ENCODE data around the gene ENTPD7.

ENTPD7 gene

DNA sequence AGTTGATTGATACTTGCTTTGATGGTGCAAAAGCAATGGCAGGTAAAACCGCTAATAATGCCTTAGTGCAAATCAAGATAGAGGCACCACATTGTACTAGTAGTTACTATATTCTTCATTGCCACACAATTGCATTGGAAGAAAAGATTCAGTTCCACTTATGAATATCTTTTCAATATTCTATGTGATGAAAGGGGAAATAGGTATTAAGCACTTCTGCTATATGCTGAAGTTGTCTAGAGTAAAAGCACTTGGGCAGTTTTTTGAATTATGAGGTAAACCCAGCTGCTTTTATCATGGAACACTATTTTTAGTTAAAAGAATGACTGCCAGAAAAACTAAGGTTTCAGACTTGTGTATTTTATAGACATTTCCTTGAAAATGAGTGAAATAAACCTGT is 15.5 kb downstream of the ENTPD7 start:
- no peaks in the 10 kb centered on the region for H3K9me3 ChIP-seq (ENCODE audit: insufficient read depth, low read depth, low read length)
- no peak overlapping the region for H2AK5ac ChIP-seq (ENCODE audit: low read length)
- H3K79me2 ChIP-seq (ENCODE audit: control insufficient read depth, insufficient read depth, low read length, poor library complexity), result no peaks in the 10 kb centered on the region
- no peak overlapping the region for H3K4me3 ChIP-seq (ENCODE audit: low read depth, low read length)
- no peak overlapping the region for H3K4me2 ChIP-seq (ENCODE audit: low read length)
- H4K91ac ChIP-seq (ENCODE audit: low read depth, low read length), result no peak overlapping the region
- H2BK12ac ChIP-seq (ENCODE audit: low read length), result no peak overlapping the region
- H3K23ac ChIP-seq (ENCODE audit: low read length), result no peak overlapping the region
- H3K18ac ChIP-seq (ENCODE audit: low read length), result no peak overlapping the region
- no CpG with 5 or more reads among the region's 1 CpG for WGBS (ENCODE audit: extremely low coverage, insufficient coverage, insufficient read length)
- no peak overlapping the region for H2BK5ac ChIP-seq (ENCODE audit: low read depth, low read length, poor library complexity)
- no peak overlapping the region for H3K27ac ChIP-seq (ENCODE audit: low read depth, low read length)
- H2BK120ac ChIP-seq (ENCODE audit: insufficient read depth, low read length, poor library complexity), result no peak overlapping the region
- H3K14ac ChIP-seq (ENCODE audit: low read length), result no peak overlapping the region
- H3K4ac ChIP-seq (ENCODE audit: low read depth, low read length), result no peak overlapping the region
- H4K8ac ChIP-seq (ENCODE audit: low read depth, low read length), result no peak overlapping the region
- no peaks in the 10 kb centered on the region for H3K79me1 ChIP-seq (ENCODE audit: low read length)
- no peaks in the 10 kb centered on the region for H3K4me1 ChIP-seq (ENCODE audit: control insufficient read depth in 1 of 2, insufficient read depth in 2 of 2, low read length in 2 of 2)
- no peak for DNase-seq
- H4K12ac ChIP-seq (ENCODE audit: low read depth, low read length), result no peak overlapping the region
- H3K9ac ChIP-seq (ENCODE audit: low read length), result no peak overlapping the region
- no peaks in the 10 kb centered on the region for H3K27me3 ChIP-seq (ENCODE audit: insufficient read depth, low read length)
- peaks cover 3 to 5% of the 10 kb centered on the region in 2 experiments for H3K36me3 ChIP-seq (ENCODE audit: control insufficient read depth in 1 of 2, insufficient read depth in 2 of 2, low read length in 2 of 2)
- H2AFZ ChIP-seq (ENCODE audit: insufficient read depth, low read length, poor library complexity), result no peak overlapping the region

GRCh38 chr10:99676426-99676825 is 17.1 kb downstream of the ENTPD7 start:
- Histone ChIP-seq H2AFZ (ENCODE audit: insufficient read depth, low read length, poor library complexity) (no peak overlapping the region), H3K4me1 (ENCODE audit: control insufficient read depth in 1 of 2, insufficient read depth in 2 of 2, low read length in 2 of 2) (no peaks in the 10 kb centered on the region), H3K14ac (ENCODE audit: low read length) (no peak overlapping the region), H3K9ac (ENCODE audit: low read length) (no peak overlapping the region), H2BK5ac (ENCODE audit: low read depth, low read length, poor library complexity) (no peak overlapping the region), H3K79me1 (ENCODE audit: low read length) (no peaks in the 10 kb centered on the region), H3K36me3 (ENCODE audit: control insufficient read depth in 1 of 2, insufficient read depth in 2 of 2, low read length in 2 of 2) (peaks cover 6 to 10% of the 10 kb centered on the region in 2 experiments), H3K4me2 (ENCODE audit: low read length) (no peak overlapping the region), H4K8ac (ENCODE audit: low read depth, low read length) (no peak overlapping the region), H2BK120ac (ENCODE audit: insufficient read depth, low read length, poor library complexity) (no peak overlapping the region), H3K4ac (ENCODE audit: low read depth, low read length) (no peak overlapping the region), H2BK12ac (ENCODE audit: low read length) (no peak overlapping the region), H3K27ac (ENCODE audit: low read depth, low read length) (no peak overlapping the region), H3K4me3 (ENCODE audit: low read depth, low read length) (no peak overlapping the region), H3K9me3 (ENCODE audit: insufficient read depth, low read depth, low read length) (no peaks in the 10 kb centered on the region), H3K23ac (ENCODE audit: low read length) (no peak overlapping the region), H2AK5ac (ENCODE audit: low read length) (no peak overlapping the region), H3K18ac (ENCODE audit: low read length) (no peak overlapping the region), H4K12ac (ENCODE audit: low read depth, low read length) (no peak overlapping the region), H4K91ac (ENCODE audit: low read depth, low read length) (no peak overlapping the region), H3K79me2 (ENCODE audit: control insufficient read depth, insufficient read depth, low read length, poor library complexity) (no peaks in the 10 kb centered on the region), H3K27me3 (ENCODE audit: insufficient read depth, low read length) (no peaks in the 10 kb centered on the region)
- peak in 1 of 2 donors; percentile 22 for DNase-seq

DNA sequence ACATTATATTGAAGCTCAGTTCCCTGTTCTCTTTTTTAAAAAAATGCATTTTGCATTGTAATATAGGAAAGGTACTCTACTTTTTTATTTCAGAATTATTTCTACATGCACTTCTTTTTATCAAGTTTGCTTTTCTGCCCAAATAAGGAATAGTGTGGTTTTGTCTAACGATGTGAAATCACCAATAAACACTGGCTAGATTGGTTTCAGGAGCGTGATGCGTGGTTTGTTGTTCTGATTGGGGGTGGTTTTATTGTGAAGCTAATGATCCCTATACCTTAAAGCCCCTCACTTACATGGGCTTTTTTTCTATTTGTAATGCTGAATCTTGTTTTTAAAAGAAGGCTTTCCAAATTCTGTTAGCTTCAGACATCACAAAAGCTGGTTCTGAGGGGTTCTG is 17.6 kb downstream of the ENTPD7 start:
- no peak overlapping the region for H3K23ac ChIP-seq (ENCODE audit: low read length)
- no peak overlapping the region for H4K8ac ChIP-seq (ENCODE audit: low read depth, low read length)
- no CpG with 5 or more reads among the region's 3 CpGs for WGBS (ENCODE audit: extremely low coverage, insufficient coverage, insufficient read length)
- no peaks in the 10 kb centered on the region for H3K27me3 ChIP-seq (ENCODE audit: insufficient read depth, low read length)
- H3K79me2 ChIP-seq (ENCODE audit: control insufficient read depth, insufficient read depth, low read length, poor library complexity), result no peaks in the 10 kb centered on the region
- H3K36me3 ChIP-seq (ENCODE audit: control insufficient read depth in 1 of 2, insufficient read depth in 2 of 2, low read length in 2 of 2), result peaks cover 6 to 10% of the 10 kb centered on the region in 2 experiments
- H3K9ac ChIP-seq (ENCODE audit: low read length), result no peak overlapping the region
- no peak overlapping the region for H2BK5ac ChIP-seq (ENCODE audit: low read depth, low read length, poor library complexity)
- H3K4me3 ChIP-seq (ENCODE audit: low read depth, low read length), result no peak overlapping the region
- no peaks in the 10 kb centered on the region for H3K79me1 ChIP-seq (ENCODE audit: low read length)
- no peak overlapping the region for H2AFZ ChIP-seq (ENCODE audit: insufficient read depth, low read length, poor library complexity)
- no peaks in the 10 kb centered on the region for H3K4me1 ChIP-seq (ENCODE audit: control insufficient read depth in 1 of 2, insufficient read depth in 2 of 2, low read length in 2 of 2)
- H3K18ac ChIP-seq (ENCODE audit: low read length), result no peak overlapping the region
- no peaks in the 10 kb centered on the region for H3K9me3 ChIP-seq (ENCODE audit: insufficient read depth, low read depth, low read length)
- no peak overlapping the region for H3K4ac ChIP-seq (ENCODE audit: low read depth, low read length)
- H2BK12ac ChIP-seq (ENCODE audit: low read length), result no peak overlapping the region
- H2AK5ac ChIP-seq (ENCODE audit: low read length), result no peak overlapping the region
- no peak overlapping the region for H3K27ac ChIP-seq (ENCODE audit: low read depth, low read length)
- no peak overlapping the region for H4K91ac ChIP-seq (ENCODE audit: low read depth, low read length)
- H4K12ac ChIP-seq (ENCODE audit: low read depth, low read length), result no peak overlapping the region
- DNase-seq, result no peak
- H2BK120ac ChIP-seq (ENCODE audit: insufficient read depth, low read length, poor library complexity), result no peak overlapping the region
- no peak overlapping the region for H3K14ac ChIP-seq (ENCODE audit: low read length)
- H3K4me2 ChIP-seq (ENCODE audit: low read length), result no peak overlapping the region

DNA sequence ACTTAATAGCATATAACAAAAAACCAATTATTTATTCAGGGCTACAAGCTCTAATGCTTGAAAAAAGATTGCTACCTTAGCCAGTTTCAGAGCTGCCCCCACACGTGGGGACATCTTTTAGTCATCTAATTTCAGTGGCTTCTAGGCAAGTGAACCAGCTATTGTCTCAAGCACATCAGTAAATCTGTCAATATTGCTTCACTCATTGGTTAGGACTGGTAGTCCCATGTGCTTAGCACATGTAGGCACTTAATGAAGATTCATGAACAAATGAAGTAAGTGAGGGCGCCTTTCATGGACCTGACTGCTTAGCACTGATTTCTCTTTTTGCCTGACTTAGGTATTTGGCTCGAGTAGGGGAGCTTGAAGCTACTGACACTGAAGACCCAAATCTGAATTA is 19.6 kb downstream of the ENTPD7 start:
- no peaks in the 10 kb centered on the region for H3K9me3 ChIP-seq (ENCODE audit: insufficient read depth, low read depth, low read length)
- H3K36me3 ChIP-seq (ENCODE audit: control insufficient read depth in 1 of 2, insufficient read depth in 2 of 2, low read length in 2 of 2), result peaks cover 6 to 10% of the 10 kb centered on the region in 2 experiments
- H2BK120ac ChIP-seq (ENCODE audit: insufficient read depth, low read length, poor library complexity), result no peak overlapping the region
- H4K8ac ChIP-seq (ENCODE audit: low read depth, low read length), result no peak overlapping the region
- no peak overlapping the region for H2AFZ ChIP-seq (ENCODE audit: insufficient read depth, low read length, poor library complexity)
- no peak overlapping the region for H3K4me2 ChIP-seq (ENCODE audit: low read length)
- WGBS (ENCODE audit: extremely low coverage, insufficient coverage, insufficient read length), result no CpG with 5 or more reads among the region's 3 CpGs
- no peak overlapping the region for H3K27ac ChIP-seq (ENCODE audit: low read depth, low read length)
- no peaks in the 10 kb centered on the region for H3K27me3 ChIP-seq (ENCODE audit: insufficient read depth, low read length)
- no peak overlapping the region for H2AK5ac ChIP-seq (ENCODE audit: low read length)
- H4K91ac ChIP-seq (ENCODE audit: low read depth, low read length), result no peak overlapping the region
- no peaks in the 10 kb centered on the region for H3K79me1 ChIP-seq (ENCODE audit: low read length)
- no peak overlapping the region for H3K4me3 ChIP-seq (ENCODE audit: low read depth, low read length)
- H3K79me2 ChIP-seq (ENCODE audit: control insufficient read depth, insufficient read depth, low read length, poor library complexity), result no peaks in the 10 kb centered on the region
- no peaks in the 10 kb centered on the region for H3K4me1 ChIP-seq (ENCODE audit: control insufficient read depth in 1 of 2, insufficient read depth in 2 of 2, low read length in 2 of 2)
- H3K23ac ChIP-seq (ENCODE audit: low read length), result no peak overlapping the region
- no peak overlapping the region for H3K9ac ChIP-seq (ENCODE audit: low read length)
- H4K12ac ChIP-seq (ENCODE audit: low read depth, low read length), result no peak overlapping the region
- no peak overlapping the region for H3K18ac ChIP-seq (ENCODE audit: low read length)
- DNase-seq, result no peak
- H2BK5ac ChIP-seq (ENCODE audit: low read depth, low read length, poor library complexity), result no peak overlapping the region
- H3K14ac ChIP-seq (ENCODE audit: low read length), result no peak overlapping the region
- no peak overlapping the region for H2BK12ac ChIP-seq (ENCODE audit: low read length)
- no peak overlapping the region for H3K4ac ChIP-seq (ENCODE audit: low read depth, low read length)

All from trophoblast cell (in vitro differentiated cells and primary cell).